ENCODE measurements around the gene SH3BGRL.

SH3BGRL gene

DNA sequence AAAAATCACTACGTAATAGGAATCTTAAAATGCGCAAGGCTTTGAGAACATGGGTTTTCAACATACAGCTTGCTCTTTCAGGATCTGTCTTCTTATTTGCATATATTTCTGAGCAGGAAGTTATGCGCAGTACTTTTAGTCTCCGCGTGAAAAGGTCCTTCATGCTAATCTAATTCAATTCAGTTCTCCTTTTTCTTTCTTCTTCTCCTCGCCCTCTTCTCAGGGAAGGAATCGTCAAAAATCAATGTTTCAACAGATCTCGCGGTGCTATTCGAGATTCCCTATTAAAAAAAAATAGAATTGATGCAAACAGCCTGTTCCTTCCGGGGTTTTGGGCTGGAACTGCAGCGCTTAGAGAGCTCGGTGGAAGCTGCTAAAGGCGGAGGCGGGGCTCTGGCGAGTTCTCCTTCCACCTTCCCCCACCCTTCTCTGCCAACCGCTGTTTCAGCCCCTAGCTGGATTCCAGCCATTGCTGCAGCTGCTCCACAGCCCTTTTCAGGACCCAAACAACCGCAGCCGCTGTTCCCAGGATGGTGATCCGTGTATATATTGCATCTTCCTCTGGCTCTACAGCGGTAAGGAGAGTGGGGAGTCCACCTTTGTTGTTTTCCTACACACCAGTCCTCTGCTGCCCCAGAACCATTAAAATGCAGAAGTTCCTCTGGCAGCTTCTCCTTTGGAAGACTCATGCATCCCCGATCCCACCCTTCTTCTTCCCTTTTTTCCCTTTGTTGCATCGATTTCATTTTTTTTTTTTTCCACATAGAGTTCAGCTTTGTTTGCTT, at the start of gene SH3BGRL, which contains the start of gene HMGN5:
Gene SH3BGRL (plus strand): TSS at position 432 of the 785 bp plus-strand sequence. CDS start 99 bp downstream, at position 531.
Gene HMGN5 (minus strand): TSS at position 243 of the 785 bp plus-strand sequence. CDS start 80,364 bp downstream, outside the sequence.
- no peak for DNase-seq

DNA sequence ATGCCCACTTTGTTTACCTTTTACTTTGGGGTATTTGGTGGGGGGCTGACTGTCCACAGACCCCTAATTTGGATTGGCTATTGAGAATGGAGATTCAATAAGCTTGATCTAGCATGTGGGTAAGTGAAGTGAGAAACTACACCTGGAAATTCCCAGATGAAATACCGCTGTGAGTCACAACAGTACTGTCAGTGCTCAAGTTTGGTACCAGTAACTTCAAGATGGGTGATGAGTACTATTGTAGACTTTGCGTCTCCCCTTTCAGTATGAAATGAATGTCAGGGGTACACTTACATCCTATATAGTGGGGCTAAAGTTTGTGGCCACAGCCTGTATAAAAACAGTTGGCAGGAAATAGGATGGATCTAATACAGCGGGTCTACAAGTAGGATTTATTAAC, 33.5 kb upstream of the SH3BGRL start:
- DNase-seq = no peak

DNA sequence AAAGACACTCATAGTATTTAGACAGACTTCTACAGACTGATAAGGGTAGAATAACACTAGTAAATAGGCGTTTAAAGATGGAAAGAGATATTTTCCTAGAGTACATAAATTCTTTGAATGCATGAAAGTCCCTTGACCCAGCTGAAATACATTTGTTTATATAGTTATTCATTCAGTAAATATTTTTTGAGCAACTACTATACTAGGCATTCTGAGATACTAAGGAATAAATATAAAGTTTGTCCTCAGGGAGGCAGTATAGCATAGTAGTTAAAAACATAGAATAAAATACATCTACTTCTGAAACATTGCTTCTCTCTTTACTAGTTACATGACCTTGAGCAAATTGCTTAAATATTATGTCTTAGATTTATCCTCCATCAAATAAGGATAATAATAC, 27.6 kb upstream of the SH3BGRL start:
- DNase-seq = no peak

DNA sequence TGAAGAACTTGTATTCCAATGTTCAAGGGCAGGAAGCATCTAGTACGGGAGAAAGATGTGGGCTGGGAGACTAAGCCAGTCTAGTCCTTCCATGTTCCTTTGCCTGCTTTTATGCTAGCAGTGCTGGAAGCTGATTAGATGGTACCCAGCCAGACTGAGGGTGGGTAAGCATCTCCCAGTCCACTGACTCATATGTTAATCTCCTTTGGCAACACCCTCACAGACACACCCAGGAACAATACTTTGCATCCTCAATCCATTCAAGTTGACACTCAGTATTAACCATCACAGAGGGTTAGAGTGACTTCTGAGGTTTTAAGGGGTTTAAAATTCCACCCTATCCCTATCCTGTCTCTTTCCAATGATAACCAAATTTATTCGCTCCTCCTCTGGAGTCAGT, 6.6 kb upstream of the SH3BGRL start:
- no peak for DNase-seq

DNA sequence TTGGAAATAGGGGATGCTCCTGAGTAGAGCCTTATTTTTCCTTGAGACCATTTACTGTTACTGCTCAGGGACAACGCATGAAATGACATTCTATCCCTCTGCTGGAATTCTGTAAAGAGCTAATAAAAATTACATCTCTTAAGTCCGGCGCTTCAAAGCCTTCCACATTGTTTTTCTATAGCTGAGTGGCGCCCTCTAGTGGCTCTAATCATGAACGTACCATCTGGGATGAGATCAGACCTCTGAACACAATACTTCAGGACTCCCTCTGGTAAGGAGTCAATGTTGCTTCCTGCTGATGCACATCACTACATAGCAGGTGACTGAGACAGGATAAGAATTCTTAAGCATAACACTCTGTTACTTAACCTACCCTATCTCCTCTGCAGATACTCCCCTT, 6.2 kb upstream of the SH3BGRL start:
- DNase-seq = no peak

DNA sequence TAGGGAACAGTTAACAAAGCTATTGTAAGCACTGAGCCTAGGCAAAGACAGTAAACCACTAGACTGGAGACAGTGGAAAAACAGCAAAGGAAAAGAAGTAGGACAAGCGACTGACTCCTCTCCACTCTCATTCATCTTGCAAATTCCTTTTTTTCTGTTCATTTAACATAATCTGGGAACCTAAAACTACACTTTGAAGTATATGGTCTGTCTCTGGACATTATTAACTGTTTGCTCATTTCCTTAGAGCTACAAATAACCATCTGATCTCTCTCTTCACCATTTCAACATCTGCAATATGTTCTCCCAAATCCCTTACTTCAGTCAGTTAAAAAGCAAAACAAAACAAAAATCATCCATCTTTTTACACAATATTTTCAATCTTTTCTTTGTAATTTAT, 831 bp upstream of the SH3BGRL start:
- DNase-seq = no peak

DNA sequence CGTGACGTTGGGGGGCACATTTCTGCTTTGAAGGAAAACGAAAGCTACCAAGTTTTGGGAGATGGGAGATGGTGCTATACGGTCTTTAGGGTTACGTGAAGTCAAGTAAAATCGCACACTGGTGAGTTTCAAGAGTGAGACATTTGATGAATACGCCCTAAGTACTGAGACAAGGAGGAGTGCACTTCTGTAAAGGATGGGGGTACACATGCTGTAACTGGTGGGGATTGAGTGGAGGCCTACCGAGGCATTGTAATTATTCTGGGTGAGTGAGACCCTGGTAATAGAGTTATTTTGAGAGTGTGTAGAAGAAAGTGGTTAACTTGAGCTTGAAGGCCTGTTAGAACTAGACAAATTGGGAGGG, 536 bp downstream of the SH3BGRL start:
- DNase-seq = no peak

DNA sequence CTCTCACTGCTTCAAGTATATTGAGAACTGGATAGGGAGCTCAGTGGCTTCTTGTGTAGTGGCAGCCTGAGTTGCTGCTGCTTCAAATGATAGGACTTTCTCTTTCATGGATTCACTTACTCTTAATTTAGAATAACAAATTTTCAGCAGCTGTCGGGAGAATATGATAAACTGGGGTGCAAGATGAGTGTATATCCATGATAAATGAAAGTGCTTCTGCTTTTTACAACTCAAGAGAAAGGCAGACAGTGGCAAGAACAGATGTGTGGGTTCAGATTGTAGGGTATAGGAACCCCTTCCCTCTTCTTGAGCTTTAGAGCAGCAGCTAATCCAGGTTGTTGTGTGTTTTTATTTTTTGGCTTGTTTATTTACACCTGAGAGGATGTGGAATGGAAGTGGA, 1.0 kb downstream of the SH3BGRL start:
- DNase-seq = no peak

DNA sequence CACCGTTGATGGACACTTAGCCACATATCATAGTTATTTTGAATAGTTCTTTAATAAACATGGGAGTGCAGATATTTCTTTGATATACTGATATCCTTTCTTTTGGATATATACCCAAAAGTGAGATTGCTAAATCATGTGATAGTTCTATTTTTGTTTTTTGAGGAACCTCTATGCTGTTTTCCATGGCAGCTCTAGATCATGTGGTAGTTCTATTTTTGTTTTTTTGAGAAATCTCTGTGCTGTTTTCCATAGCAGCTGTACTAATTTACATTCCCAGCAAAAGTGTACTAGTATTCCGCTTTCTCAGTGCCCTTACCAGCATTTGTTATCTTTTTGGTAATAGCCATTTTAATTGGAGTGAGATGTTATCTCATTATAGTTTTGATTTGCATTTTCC, 3.6 kb downstream of the SH3BGRL start:
- no peak for DNase-seq

DNA sequence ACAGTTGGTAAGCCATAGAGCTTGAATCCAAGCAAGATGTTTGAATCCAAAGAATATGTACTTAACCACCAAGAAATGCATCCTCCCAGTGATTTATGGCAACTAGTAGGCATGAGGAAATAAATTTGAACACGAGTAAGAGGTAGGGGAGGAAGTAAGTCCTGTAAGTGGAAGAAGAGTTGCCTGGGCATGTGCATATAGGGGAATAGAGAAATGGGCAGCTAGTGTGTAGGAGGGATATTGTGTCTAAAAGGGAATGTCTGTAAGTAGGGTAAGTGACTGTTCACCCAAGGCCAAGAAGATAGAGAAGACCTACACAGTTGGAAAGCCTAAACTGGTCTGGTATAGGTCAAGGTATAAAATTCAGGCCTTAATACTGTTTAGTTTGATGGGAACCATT, 4.6 kb downstream of the SH3BGRL start:
- DNase-seq = no peak

DNA sequence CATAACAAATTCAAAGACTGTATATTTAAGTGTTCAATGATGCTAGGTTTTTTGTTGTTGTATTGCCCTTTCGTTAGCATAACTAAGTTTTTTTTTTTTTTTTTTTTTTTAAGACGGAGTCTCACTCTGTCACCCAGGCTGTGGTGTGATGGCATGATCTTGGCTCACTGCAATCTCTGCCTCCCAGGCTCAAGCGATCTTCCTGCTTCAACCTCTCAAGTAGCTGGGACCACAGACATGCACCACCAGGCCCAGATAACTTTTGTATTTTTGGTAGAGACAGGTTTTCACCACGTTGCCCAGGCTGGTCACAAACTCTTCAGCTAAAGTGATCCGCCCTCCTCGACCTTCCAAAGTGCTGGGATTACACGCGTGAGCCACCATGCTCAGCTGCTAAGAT, 7.0 kb downstream of the SH3BGRL start:
- no peak for DNase-seq

DNA sequence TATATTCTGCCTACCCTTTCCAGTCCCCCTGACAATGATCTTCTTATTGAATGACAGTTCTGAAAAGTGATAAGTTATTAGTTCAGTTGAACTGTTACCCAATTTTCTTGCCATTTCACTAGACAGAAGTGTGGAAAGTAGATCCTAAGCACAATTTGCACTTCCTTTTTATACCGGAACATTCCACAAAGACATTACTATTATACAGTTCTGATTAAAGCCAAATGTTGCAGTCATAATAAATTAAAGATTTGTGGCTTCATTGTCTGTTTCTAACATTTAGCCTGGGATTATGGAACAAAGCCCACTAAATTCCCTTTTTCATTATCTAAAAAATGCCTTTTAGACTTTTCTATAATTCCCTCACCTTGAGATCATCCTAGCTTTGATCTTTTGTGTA, 13.8 kb downstream of the SH3BGRL start:
- DNase-seq = no peak

DNA sequence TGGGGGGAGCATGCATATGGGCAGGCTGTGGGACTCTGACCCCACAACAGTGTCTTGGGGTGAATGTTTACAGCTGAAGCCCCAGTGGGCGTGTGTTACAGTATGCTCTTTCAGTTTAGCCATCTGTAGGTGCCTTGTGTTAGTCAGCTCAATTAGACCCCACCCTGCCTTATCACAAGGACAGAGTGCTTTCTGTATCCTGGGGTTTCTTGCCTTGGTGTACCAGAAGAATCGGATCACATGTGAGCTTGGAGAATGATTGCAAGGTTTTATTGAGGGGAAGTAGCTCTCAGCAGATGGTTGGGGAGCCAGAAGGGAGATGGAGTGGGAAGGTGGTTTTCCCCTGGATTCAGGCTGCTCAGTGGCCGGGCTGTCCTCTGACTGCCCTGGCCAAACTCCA, 27.3 kb downstream of the SH3BGRL start:
- DNase-seq = no peak

DNA sequence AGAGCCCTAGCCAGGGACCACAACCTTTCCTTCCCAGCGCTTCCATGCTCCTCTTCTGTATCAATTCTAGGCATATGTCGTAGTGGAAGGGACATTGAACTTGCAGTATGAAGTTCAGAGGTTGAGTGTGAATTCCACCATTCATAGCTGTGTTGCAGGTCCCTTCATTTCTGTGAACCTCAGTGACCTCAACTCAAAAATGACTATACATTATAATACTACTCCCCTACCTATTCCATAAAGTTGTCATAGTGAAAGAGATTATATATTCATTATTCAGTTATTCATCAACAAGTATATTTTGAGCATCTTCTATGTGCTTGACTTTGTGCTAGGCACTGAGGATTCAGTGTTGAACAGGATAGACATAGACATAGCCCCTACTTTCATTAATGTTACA, 28.0 kb downstream of the SH3BGRL start:
- DNase-seq = no peak

DNA sequence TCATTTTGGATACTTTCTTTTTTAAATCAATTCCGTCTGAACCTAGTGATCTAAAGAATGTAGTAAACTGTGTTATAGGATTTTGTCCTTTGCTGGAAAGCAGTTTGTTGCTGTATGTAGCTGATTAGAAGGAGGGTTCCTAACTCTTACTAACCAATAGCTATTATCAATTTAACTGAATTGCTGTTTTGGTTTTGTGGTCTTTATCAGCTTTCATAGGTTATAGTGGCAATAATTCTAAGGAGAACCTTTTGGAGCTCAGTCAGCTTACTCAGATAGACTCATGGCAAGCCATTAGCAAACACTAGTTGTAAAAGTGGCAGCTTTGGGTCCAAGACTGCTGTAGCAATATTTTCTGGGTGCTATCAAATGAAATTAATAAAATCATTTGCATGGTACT, 29.6 kb downstream of the SH3BGRL start:
- DNase-seq = no peak

DNA sequence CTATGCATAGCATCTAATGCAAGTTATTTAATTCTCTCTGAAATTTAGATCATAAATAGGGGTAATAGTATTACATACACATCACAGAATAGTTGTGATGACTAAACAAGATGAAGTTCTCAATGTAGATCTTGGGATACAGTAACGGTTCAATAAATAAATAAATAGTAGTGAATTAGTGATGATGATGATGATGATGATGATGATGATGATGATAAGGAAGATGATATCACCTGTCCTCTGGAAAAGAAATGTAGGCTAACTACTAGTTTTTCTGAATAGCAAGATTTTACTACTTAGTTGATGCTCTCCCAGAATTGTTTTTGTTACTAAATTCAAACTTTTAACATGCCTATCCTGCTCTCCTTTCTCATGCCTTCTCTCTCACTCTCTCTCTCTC, 30.3 kb downstream of the SH3BGRL start:
- no peak for DNase-seq

DNA sequence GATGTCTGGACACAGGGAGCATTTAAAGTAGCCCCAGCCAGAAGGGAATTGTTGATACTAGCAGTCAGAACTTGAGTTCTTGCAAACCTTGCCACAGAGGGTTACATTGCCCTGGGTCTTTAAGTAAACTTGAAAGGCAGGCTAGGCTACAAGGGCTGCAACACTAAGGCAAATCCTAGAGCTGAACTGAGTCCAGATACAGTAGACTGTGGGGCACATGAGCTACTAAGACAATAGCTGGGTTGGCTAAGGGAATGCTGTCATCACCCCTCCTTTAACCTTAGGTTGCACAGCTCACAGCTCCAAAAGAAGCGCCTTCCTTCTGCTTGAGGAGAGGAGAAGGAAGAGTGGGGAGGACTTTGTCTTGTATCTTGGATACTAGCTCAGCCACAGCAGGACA, 35.6 kb downstream of the SH3BGRL start:
- no peak for DNase-seq

DNA sequence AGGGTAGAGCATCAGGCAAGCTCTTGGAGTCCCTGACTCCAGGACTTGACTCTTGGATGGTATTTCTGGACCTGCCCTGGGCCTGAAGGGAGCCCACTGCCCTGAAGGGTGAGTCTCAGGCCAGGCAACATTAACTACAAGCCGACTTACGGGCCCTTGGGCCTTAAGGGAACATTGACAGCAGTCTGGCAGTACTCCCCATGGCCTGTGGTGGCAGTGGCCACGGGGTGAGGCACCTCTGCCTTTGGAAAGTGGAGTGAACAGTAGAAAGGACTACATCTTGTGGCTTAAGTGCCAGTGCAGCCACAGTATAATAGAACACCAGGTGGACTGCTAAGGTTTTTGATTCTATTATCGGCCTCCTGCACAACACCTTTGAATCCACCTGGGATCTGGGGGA, 36.3 kb downstream of the SH3BGRL start:
- DNase-seq = no peak

DNA sequence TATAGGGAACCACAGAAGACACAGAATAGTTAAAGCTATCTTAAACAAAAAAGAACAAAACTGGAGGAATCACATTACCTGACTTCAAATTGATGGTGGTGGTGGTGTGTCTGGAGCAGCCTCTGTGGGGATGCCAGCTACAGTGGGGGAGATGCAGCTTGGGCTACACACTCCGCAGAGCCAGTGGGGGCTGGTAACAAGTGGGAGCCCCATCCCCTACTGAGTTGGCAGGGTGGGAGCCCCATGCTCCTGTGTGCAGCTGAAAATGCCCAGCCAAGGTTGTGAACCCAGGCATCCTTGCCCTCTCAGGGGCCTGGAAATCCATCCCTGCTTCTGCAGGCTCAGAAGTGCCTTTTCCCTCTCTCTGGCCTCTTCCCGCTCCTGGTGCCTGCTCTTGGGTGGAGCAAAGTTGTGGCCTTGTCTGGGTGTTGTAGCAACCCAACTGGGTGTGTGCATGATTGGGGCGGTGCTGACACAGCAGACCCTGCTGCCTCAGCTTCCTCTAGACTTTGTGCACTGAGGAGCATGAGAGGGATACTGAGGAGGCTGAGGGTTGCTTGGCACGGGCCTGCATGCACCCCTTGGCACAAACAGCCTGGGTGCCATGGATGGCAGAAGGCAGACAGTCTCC, 38.9 kb downstream of the SH3BGRL start:
- no peak for DNase-seq

DNA sequence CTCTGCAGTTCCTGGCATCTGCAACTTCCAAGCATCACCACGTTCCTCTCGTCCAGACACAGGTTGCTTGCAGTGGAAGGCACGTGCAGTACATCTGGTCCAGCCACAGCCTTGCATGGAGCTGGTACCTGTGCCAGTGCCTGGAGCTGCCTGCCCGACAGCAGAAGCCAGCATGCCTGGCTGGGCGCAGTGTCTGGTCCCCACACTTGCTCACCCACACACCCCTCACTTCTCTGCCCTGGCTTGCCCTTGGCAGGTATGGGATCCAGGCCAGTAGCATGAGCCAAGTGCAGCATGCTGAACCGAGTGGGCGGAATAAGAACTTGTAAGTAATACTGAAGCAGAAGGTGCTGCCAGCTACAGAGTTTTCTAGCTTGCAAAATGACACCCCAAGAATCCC, 39.9 kb downstream of the SH3BGRL start:
- no peak for DNase-seq

DNA sequence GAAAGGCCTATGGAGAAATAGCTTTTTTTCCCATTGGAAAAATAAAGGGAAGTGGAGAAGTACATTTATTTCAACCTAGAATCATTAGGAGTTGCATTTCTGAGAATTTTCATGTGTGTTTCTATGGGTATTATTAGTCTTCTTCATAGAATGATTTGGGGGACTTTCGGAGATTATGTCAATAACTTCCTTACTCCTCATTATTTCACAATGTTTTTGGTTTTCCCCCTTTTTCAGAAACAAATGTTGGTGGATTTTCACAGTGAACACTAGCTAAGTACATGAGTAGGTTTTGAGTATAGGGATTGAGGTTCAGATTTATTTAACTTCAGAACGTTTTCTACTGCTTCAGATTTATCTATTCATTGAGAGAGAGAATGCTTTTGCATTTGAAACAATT, 54.0 kb downstream of the SH3BGRL start:
- no peak for DNase-seq

DNA sequence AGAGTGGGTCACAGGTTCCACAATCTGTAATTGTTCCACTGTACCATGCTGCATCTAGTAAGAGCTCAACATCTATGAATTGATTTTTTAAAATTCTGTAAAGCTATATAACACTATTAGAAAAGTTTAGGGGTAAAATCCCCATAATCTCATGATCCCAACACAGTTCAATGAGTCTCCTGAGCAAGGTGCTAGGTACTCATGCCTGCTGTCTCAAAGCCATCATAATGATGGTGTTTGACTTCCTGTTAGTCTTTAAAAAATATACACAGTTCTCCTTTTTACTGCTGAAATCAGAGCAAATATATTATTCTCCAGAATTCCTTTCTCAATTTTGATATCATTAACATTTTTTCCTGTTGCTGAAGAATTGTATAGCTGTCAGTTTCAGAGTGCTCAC, 55.9 kb downstream of the SH3BGRL start:
- DNase-seq = no peak

DNA sequence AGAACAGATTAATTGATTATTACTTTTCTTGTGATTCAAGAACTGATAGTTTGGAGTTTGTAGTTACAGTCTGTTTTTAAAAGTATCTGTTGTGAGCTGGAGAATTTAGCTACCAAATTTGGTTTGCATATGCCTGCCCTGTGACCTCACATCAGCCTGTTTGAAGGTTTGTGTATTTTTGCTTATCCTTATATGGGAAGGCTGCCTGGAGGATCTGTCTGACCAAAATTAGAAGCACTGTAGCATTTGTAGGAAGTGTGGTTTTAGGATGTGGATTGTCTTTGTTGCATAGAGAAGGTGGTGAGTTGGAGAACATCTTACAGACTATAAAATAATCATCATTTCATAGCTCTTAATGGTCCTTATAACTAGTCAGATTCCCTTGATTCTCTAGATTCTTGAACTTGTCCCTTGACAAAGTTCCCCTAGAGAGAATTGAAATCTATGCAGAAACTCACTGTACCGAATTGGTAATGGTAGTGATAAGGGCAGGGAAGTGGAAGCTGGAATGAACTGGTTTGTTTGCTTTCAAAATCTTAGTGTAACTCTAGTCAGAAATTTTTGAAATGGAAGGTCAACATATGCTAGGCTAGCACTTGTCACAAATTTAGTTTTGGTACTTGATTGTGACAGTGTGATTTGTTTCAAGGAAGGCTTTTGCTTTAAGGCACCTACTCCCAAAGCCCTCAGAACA, 57.3 kb downstream of the SH3BGRL start:
- no peak for DNase-seq

DNA sequence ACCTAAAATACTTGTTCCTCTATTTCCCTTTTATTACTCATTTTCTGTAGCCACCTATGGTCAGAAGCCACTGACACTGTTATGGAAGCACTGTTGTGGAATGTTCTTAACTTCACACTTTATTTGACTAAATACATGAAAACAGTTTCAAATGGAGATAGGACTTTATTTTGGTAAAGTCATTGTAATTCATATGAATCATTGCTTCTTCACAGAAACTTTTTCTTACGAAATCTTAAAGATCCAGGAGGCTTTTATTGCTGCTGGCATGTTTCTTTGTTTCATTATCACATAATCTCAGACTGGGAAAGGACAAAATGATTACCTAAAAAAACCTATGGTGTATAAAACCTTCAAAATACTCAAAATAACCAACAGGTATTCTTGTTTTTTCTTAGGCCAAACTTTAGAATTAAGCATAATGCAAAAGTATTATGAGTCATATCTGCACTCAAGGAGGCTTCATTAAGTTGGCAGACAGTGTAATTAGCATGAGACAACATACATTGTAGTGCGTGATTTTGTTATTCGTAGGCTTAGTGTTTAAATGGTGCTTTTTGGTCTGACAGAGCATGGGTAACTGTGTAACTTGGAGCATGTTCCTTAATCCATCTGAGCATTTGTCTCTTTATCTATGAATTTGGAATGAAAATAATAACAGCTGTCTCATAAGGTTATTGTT, 58.0 kb downstream of the SH3BGRL start:
- DNase-seq = no peak

Measured in NCI-H226 (cell line).